ENCODE results near the gene FNDC3B. TPM values are rescaled to one million over a fixed set of nuclear protein-coding genes. Genes with fewer than 3 reads are reported as not detected.

The FNDC3B gene
- total and polyA plus RNA-seq, 4 donors, result 23.3 to 74.2 (median 32.9) TPM

DNA sequence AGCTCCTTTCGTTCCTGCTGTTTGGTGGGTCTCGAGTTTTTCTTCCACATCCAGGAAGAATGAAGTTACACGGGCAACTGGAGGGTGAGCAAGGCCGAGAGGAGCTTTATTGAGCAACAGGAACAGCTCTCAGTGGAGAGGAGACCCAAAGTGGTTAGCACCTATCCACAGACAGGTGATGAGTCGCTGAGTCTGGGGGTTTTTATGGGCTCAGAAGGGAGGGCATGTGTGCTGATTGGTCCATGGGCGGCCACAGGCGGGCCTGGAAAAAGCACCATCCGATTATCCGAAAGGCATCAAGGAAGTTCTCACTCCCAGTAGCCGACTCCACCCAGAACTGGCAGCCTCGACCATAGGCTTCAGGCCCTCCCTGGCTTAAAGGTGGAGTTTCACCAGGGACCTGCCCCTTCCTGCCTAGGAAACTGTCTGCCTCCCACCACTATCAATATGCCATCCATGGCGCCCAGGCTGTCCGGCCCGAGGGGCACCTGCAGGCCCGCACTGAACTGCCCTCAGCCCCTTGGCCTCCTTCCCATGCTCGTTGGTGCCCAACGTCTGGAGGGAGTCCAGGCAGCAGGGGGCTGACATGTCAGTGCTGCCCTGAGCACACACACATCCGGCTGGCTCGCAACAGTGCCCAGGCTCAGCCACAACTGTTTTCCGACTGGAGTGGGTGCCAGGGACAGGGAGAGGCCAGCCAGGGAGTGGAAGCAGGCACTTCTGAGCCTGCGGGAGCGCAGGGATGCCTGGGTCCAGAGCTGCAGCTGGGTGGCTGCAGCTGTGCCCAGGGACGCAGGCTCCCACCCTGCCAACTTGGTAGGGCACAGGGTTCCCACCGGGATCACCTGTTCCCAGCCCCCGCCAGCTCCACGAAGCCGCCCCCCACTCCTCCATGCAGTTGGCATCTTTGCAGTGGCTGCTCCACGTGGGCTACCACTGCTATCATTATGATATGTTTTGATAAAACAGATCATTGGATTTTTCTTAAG is 170.2 kb downstream of the FNDC3B start:
- peaks cover 0 to 2% (median 0%) of the 10 kb centered on the region in 4 donors for H3K36me3 ChIP-seq (ENCODE audit: control insufficient read depth in 4 of 4, insufficient read depth in 3 of 4, low read depth in 1 of 4, low read length in 3 of 4)
- no peak overlapping the region for H3K9ac ChIP-seq (ENCODE audit: low read depth in 1 of 2, low read length in 2 of 2)
- H3K9me3 ChIP-seq (ENCODE audit: control insufficient read depth in 4 of 4, low read length in 3 of 4), result no peaks in the 10 kb centered on the region
- TF ChIP-seq, protein P1, sequence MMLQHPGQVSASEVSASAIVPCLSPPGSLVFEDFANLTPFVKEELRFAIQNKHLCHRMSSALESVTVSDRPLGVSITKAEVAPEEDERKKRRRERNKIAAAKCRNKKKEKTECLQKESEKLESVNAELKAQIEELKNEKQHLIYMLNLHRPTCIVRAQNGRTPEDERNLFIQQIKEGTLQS (IDR thresholded peaks at IDR 0.05), result no peak
- TF ChIP-seq, protein P2, sequence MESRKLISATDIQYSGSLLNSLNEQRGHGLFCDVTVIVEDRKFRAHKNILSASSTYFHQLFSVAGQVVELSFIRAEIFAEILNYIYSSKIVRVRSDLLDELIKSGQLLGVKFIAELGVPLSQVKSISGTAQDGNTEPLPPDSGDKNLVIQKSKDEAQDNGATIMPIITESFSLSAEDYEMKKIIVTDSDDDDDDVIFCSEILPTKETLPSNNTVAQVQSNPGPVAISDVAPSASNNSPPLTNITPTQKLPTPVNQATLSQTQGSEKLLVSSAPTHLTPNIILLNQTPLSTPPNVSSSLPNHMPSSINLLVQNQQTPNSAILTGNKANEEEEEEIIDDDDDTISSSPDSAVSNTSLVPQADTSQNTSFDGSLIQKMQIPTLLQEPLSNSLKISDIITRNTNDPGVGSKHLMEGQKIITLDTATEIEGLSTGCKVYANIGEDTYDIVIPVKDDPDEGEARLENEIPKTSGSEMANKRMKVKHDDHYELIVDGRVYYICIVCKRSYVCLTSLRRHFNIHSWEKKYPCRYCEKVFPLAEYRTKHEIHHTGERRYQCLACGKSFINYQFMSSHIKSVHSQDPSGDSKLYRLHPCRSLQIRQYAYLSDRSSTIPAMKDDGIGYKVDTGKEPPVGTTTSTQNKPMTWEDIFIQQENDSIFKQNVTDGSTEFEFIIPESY (IDR thresholded peaks at IDR 0.05), result no peak
- TF ChIP-seq, protein P3, sequence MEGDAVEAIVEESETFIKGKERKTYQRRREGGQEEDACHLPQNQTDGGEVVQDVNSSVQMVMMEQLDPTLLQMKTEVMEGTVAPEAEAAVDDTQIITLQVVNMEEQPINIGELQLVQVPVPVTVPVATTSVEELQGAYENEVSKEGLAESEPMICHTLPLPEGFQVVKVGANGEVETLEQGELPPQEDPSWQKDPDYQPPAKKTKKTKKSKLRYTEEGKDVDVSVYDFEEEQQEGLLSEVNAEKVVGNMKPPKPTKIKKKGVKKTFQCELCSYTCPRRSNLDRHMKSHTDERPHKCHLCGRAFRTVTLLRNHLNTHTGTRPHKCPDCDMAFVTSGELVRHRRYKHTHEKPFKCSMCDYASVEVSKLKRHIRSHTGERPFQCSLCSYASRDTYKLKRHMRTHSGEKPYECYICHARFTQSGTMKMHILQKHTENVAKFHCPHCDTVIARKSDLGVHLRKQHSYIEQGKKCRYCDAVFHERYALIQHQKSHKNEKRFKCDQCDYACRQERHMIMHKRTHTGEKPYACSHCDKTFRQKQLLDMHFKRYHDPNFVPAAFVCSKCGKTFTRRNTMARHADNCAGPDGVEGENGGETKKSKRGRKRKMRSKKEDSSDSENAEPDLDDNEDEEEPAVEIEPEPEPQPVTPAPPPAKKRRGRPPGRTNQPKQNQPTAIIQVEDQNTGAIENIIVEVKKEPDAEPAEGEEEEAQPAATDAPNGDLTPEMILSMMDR (IDR thresholded peaks at IDR 0.05; ENCODE audit: low read depth, low read length, missing input control), result no peak
- TF ChIP-seq EGR1 (IDR thresholded peaks at IDR 0.05; ENCODE audit: low read depth in 2 of 2) (no peak), TAF1 (conservative IDR thresholded peaks at IDR 0.05) (no peak), YY1 (IDR thresholded peaks at IDR 0.05) (no peak), HNF4A (conservative IDR thresholded peaks at IDR 0.05) (no peak), FOXA1 (IDR thresholded peaks at IDR 0.05) (no peak)
- TF ChIP-seq, protein P4, sequence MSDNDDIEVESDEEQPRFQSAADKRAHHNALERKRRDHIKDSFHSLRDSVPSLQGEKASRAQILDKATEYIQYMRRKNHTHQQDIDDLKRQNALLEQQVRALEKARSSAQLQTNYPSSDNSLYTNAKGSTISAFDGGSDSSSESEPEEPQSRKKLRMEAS (IDR thresholded peaks at IDR 0.05), result no peak
- H3K27me3 ChIP-seq (ENCODE audit: control insufficient read depth in 4 of 4, insufficient read depth in 4 of 4, low read length in 3 of 4), result no peaks in the 10 kb centered on the region
- no peak for DNase-seq (ENCODE audit: low spot score)
- peaks cover 3 to 39% (median 22%) of the 10 kb centered on the region in 4 donors for H3K4me1 ChIP-seq (ENCODE audit: control insufficient read depth in 4 of 4, insufficient read depth in 4 of 4, low read length in 3 of 4)
- 69% methylated on average over 28 of the region's 28 CpGs for WGBS
- no peak overlapping the region for H3K4me3 ChIP-seq (ENCODE audit: low read depth in 1 of 3, low read length in 3 of 3)
- peak overlapping the region in 1 of 2 donors; percentile 47 for H3K27ac ChIP-seq (ENCODE audit: low read depth in 1 of 2, low read length in 2 of 2)

DNA sequence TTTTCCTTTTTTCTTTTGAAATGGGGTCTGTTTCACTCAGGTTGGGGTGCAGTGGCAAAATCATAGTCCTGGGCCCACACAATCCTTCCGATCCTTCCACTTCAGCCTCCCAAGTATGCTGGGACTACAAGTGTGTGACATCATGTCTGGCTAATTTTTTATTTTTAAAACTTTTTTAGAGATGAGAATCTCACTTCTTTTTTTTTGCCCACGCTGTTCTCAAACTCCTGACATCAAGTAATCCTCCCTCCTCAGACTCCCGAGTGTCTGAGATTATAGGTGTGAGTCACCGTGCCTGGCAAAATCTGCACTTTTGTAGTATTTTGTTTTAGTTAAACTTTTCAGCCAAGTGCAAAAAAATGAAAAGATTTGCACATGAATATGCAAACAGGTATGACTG is 171.0 kb downstream of the FNDC3B start:
- no peak for DNase-seq (ENCODE audit: low spot score)
- no peaks in the 10 kb centered on the region for H3K27me3 ChIP-seq (ENCODE audit: control insufficient read depth in 4 of 4, insufficient read depth in 4 of 4, low read length in 3 of 4)
- no peak overlapping the region for H3K9ac ChIP-seq (ENCODE audit: low read depth in 1 of 2, low read length in 2 of 2)
- peaks cover 6 to 40% (median 25%) of the 10 kb centered on the region in 4 donors for H3K4me1 ChIP-seq (ENCODE audit: control insufficient read depth in 4 of 4, insufficient read depth in 4 of 4, low read length in 3 of 4)
- H3K27ac ChIP-seq (ENCODE audit: low read depth in 1 of 2, low read length in 2 of 2), result no peak overlapping the region
- peaks cover 0 to 2% (median 0%) of the 10 kb centered on the region in 4 donors for H3K36me3 ChIP-seq (ENCODE audit: control insufficient read depth in 4 of 4, insufficient read depth in 3 of 4, low read depth in 1 of 4, low read length in 3 of 4)
- WGBS, result 85% methylated on average over 4 of the region's 4 CpGs
- no peaks in the 10 kb centered on the region for H3K9me3 ChIP-seq (ENCODE audit: control insufficient read depth in 4 of 4, low read length in 3 of 4)
- H3K4me3 ChIP-seq (ENCODE audit: low read depth in 1 of 3, low read length in 3 of 3), result no peak overlapping the region
- TF ChIP-seq HNF4A (conservative IDR thresholded peaks at IDR 0.05), result no peak
- no peak for TF ChIP-seq YY1 (IDR thresholded peaks at IDR 0.05)
- TF ChIP-seq JUND (IDR thresholded peaks at IDR 0.05), result no peak
- TF ChIP-seq HNF4G (IDR thresholded peaks at IDR 0.05), result no peak
- TF ChIP-seq NR2F2 (IDR thresholded peaks at IDR 0.05), result no peak
- TF ChIP-seq, protein P2 (IDR thresholded peaks at IDR 0.05), result no peak
- TF ChIP-seq RXRA (IDR thresholded peaks at IDR 0.05), result no peak
- TF ChIP-seq EGR1 (IDR thresholded peaks at IDR 0.05; ENCODE audit: low read depth in 2 of 2), result no peak
- TF ChIP-seq, protein P5, sequence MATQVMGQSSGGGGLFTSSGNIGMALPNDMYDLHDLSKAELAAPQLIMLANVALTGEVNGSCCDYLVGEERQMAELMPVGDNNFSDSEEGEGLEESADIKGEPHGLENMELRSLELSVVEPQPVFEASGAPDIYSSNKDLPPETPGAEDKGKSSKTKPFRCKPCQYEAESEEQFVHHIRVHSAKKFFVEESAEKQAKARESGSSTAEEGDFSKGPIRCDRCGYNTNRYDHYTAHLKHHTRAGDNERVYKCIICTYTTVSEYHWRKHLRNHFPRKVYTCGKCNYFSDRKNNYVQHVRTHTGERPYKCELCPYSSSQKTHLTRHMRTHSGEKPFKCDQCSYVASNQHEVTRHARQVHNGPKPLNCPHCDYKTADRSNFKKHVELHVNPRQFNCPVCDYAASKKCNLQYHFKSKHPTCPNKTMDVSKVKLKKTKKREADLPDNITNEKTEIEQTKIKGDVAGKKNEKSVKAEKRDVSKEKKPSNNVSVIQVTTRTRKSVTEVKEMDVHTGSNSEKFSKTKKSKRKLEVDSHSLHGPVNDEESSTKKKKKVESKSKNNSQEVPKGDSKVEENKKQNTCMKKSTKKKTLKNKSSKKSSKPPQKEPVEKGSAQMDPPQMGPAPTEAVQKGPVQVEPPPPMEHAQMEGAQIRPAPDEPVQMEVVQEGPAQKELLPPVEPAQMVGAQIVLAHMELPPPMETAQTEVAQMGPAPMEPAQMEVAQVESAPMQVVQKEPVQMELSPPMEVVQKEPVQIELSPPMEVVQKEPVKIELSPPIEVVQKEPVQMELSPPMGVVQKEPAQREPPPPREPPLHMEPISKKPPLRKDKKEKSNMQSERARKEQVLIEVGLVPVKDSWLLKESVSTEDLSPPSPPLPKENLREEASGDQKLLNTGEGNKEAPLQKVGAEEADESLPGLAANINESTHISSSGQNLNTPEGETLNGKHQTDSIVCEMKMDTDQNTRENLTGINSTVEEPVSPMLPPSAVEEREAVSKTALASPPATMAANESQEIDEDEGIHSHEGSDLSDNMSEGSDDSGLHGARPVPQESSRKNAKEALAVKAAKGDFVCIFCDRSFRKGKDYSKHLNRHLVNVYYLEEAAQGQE (IDR thresholded peaks at IDR 0.05), result no peak
- TF ChIP-seq RAD21 (IDR thresholded peaks at IDR 0.05), result no peak
- TF ChIP-seq GABPA (IDR thresholded peaks at IDR 0.05 in 1 of 2, conservative IDR thresholded peaks at IDR 0.05 in 1 of 2), result no peak
- TF ChIP-seq, protein P3 (IDR thresholded peaks at IDR 0.05; ENCODE audit: low read depth, low read length, missing input control), result no peak
- no peak for TF ChIP-seq SP1 (IDR thresholded peaks at IDR 0.05)
- TF ChIP-seq TAF1 (conservative IDR thresholded peaks at IDR 0.05), result no peak

All from liver (tissue), 9 donors.